GM23338 (cell line): ENCODE data around the gene SETDB1. TPM values are rescaled to one million over a fixed set of nuclear protein-coding genes. Genes with fewer than 3 reads are reported as not detected.
"Not testable (repeated sequence)": the region's sequence is repeated elsewhere in the genome, so short reads cannot be mapped to it uniquely, and the experiment has no call there.

ENCODE experiments used
- ATAC-seq: fragments of 200-7000 bp; cut with Tn5 transposase; 3 replicates; pipeline ENCODE4 v1.9.1; 2020
- DNase-seq: peaks from one replicate; pipeline ENCODE4 v3.0.0-alpha.2; 2015; ENCODE audit warnings: low spot score
- H2AFZ ChIP-seq: fragments of 200-600 bp; sonication (generic); 2 replicates; pipeline ENCODE4 v1.8.0; 2016; ENCODE audit warnings: antibody characterized with exemption, mild to moderate bottlenecking, moderate library complexity
- H3F3A ChIP-seq: fragments of 200-600 bp; sonication (generic); replicated peaks from 2 replicates; pipeline ENCODE4 v1.8.0; 2017; ENCODE audit warnings: antibody characterized with exemption, mixed run types, low read depth
- H3K27ac ChIP-seq: fragments of 200-600 bp; sonication (generic); 2 replicates; pipeline ENCODE4 v1.6.1; 2016; ENCODE audit warnings: low read depth
- H3K27me3 ChIP-seq: fragments of 200-600 bp; sonication (generic); 2 replicates; pipeline ENCODE4 v1.8.0; 2016; ENCODE audit warnings: mild to moderate bottlenecking, mixed run types, moderate library complexity; ENCODE audit not compliant: insufficient read depth
- H3K36me3 ChIP-seq: fragments of 200-600 bp; sonication (generic); 2 replicates; pipeline ENCODE4 v1.8.0; 2016; ENCODE audit warnings: mild to moderate bottlenecking; ENCODE audit not compliant: insufficient read depth
- H3K4me1 ChIP-seq: fragments of 200-600 bp; sonication (generic); 2 replicates; pipeline ENCODE4 v1.8.0; 2016; ENCODE audit warnings: mild to moderate bottlenecking, moderate library complexity; ENCODE audit not compliant: insufficient read depth
- H3K4me2 ChIP-seq: fragments of 200-600 bp; sonication (generic); 2 replicates; pipeline ENCODE4 v1.7.1; 2017; ENCODE audit warnings: mixed run types
- H3K4me3 ChIP-seq: fragments of 200-600 bp; sonication (generic); 2 replicates; pipeline ENCODE4 v1.6.1; 2016; ENCODE audit warnings: mixed run types
- H3K79me2 ChIP-seq: fragments of 200-600 bp; sonication (generic); replicated peaks from 2 replicates; pipeline ENCODE4 v1.8.0; 2017; ENCODE audit warnings: mild to moderate bottlenecking; ENCODE audit not compliant: insufficient read depth
- H3K9me2 ChIP-seq: fragments of 200-600 bp; sonication (generic); 2 replicates; pipeline ENCODE4 v1.8.0; 2017; ENCODE audit not compliant: insufficient read depth
- H4K20me1 ChIP-seq: fragments of 200-600 bp; sonication (generic); replicated peaks from 2 replicates; pipeline ENCODE4 v1.8.0; 2017; ENCODE audit warnings: mild to moderate bottlenecking; ENCODE audit not compliant: insufficient read depth
- H3K27ac Mint-ChIP-seq: 2 replicates; pipeline ENCODE4 v1.8.0; 2020; ENCODE audit warnings: inconsistent platforms, mild to moderate bottlenecking, moderate library complexity, mixed read lengths
- H3K27me3 Mint-ChIP-seq: 3 replicates; pipeline ENCODE4 v1.8.0; 2022; ENCODE audit warnings: low read depth, mild to moderate bottlenecking, moderate library complexity, mixed read lengths, inconsistent platforms; ENCODE audit not compliant: insufficient read depth, poor library complexity
- H3K36me3 Mint-ChIP-seq: 3 replicates; pipeline ENCODE4 v1.8.0; 2021; ENCODE audit warnings: low read depth, mild to moderate bottlenecking, inconsistent platforms, moderate library complexity, mixed read lengths
- H3K4me1 Mint-ChIP-seq: 3 replicates; pipeline ENCODE4 v1.8.0; 2020; ENCODE audit warnings: mild to moderate bottlenecking, inconsistent platforms, mixed read lengths
- H3K4me3 Mint-ChIP-seq: 3 replicates; pipeline ENCODE4 v1.8.0; 2021; ENCODE audit warnings: moderate library complexity, mild to moderate bottlenecking, inconsistent platforms, mixed read lengths
- H3K9me3 Mint-ChIP-seq: 3 replicates; pipeline ENCODE4 v1.8.0; 2020; ENCODE audit warnings: moderate library complexity, mild to moderate bottlenecking, inconsistent platforms, mixed read lengths
- CREB1 ChIP-seq: fragments of 250-450 bp; sonication (Bioruptor Pico); IDR thresholded peaks from 2 replicates; pipeline ENCODE4 v1.5.0; 2020; ENCODE audit warnings: low read depth, mild to moderate bottlenecking, moderate library complexity
- CTCF ChIP-seq, 2 experiments: fragments of 200-600 bp in 1 of 2; sonication (generic) in 1 of 2; conservative IDR thresholded peaks; 2 replicates each; pipeline versions ENCODE4 v1.5.1 to v1.6.1; 2016 to 2017; ENCODE audit warnings: antibody characterized with exemption in 2 of 2, low read depth in 2 of 2, mild to moderate bottlenecking in 2 of 2, moderate library complexity in 1 of 2
- ETS1 ChIP-seq: IDR thresholded peaks from 2 replicates; pipeline ENCODE4 v1.6.1; 2016; ENCODE audit warnings: antibody characterized with exemption
- EZH2phosphoT487 ChIP-seq: fragments of 200-600 bp; sonication (generic); IDR thresholded peaks from one replicate; pipeline ENCODE4 v1.8.1; 2018; ENCODE audit warnings: antibody characterized with exemption; ENCODE audit not compliant: unreplicated experiment
- JUNB ChIP-seq: IDR thresholded peaks from one replicate; pipeline ENCODE4 v1.6.1; 2016; ENCODE audit warnings: antibody characterized with exemption; ENCODE audit not compliant: unreplicated experiment
- NANOG ChIP-seq: IDR thresholded peaks from 2 replicates; pipeline ENCODE4 v1.6.1; 2016; ENCODE audit warnings: antibody characterized with exemption, borderline replicate concordance
- POLR2AphosphoS5 ChIP-seq: IDR thresholded peaks from 2 replicates; pipeline ENCODE4 v1.6.1; 2016; ENCODE audit warnings: antibody characterized with exemption, low read depth
- REST ChIP-seq: IDR thresholded peaks from one replicate; pipeline ENCODE4 v1.6.1; 2018; ENCODE audit warnings: antibody characterized with exemption; ENCODE audit not compliant: unreplicated experiment
- STAT1 ChIP-seq: IDR thresholded peaks from one replicate; pipeline ENCODE4 v1.6.1; 2016; ENCODE audit warnings: antibody characterized with exemption; ENCODE audit not compliant: unreplicated experiment
- ZNF331 ChIP-seq: fragments of 250-450 bp; sonication (Bioruptor Pico); IDR thresholded peaks from 2 replicates; pipeline ENCODE4 v1.5.0; 2020; ENCODE audit warnings: low read depth, mild to moderate bottlenecking, moderate library complexity
- polyA plus RNA-seq: library from polyadenylated mRNA; unstranded; fragments of >200 nt; fragmentation: Nextera tagmentation; extraction: Ambion mirVana; gene quantifications from 2 replicates; pipeline ENCODE4 v1.2.1, GENCODE V29; 2016
- total RNA-seq: library from RNA; depleted of rRNA; stranded (reverse); fragments of >200 nt; shearing (Covaris generic); gene quantifications from 2 replicates; pipeline ENCODE4 v1.2.3, GENCODE V29; 2014

The SETDB1 gene
- total and polyA plus RNA-seq, 2 experiments from 2014 or later: 16.9 to 47.4 TPM

- H3K4me2 ChIP-seq, H3F3A ChIP-seq, H2AFZ ChIP-seq, H3K9me2 ChIP-seq, H3K27me3 Mint-ChIP-seq, DNase-seq, ATAC-seq, H3K4me3 Mint-ChIP-seq, H3K27ac ChIP-seq, H3K4me3 ChIP-seq, H3K4me1 Mint-ChIP-seq, H3K27me3 ChIP-seq, H3K27ac Mint-ChIP-seq, H3K4me1 ChIP-seq, H4K20me1 ChIP-seq, H3K9me3 Mint-ChIP-seq: not testable (repeated sequence)
- Histone ChIP-seq H3K79me2 (peaks cover 22% of the 10 kb centered on the region), H3K36me3 (peaks cover 56% of the 10 kb centered on the region)
- H3K36me3 Mint-ChIP-seq: peaks cover 68% of the 10 kb centered on the region
These were observed 2.6 kb downstream of the SETDB1 start for GRCh38 chr1:150928775-150929174.

- peaks cover 4% of the 10 kb centered on the region; the same call in 2 of the 3 replicates for H3K9me3 Mint-ChIP-seq
- Histone ChIP-seq H3K79me2 (peaks cover 32% of the 10 kb centered on the region), H3K27ac (no peak overlapping the region), H3F3A (0 out of 2 replicates have a peak, but pooled peaks cover 10% of the 10 kb centered on the region), H4K20me1 (no peaks in the 10 kb centered on the region; the same call in 1 of the 2 replicates), H3K4me2 (no peak overlapping the region), H3K36me3 (peaks cover 72% of the 10 kb centered on the region), H3K4me1 (no peaks in the 10 kb centered on the region), H3K4me3 (no peak overlapping the region), H3K9me2 (no peaks in the 10 kb centered on the region), H2AFZ (no peak overlapping the region), H3K27me3 (no peaks in the 10 kb centered on the region)
- H3K4me3 Mint-ChIP-seq: no peak overlapping the region
- peaks cover 84% of the 10 kb centered on the region for H3K36me3 Mint-ChIP-seq
- DNase-seq (no peak), ATAC-seq (no peak)
- no peaks in the 10 kb centered on the region for H3K4me1 Mint-ChIP-seq
- no peaks in the 10 kb centered on the region for H3K27me3 Mint-ChIP-seq
- H3K27ac Mint-ChIP-seq: no peak overlapping the region
- no peak for TF ChIP-seq POLR2AphosphoS5
- no peak for TF ChIP-seq JUNB
- no peak for TF ChIP-seq ZNF331
- no peak for TF ChIP-seq CTCF (conservative IDR thresholded peaks at IDR 0.05; ENCODE audit: low read depth in 2 of 2)
- TF ChIP-seq ETS1: no peak
- no peak for TF ChIP-seq EZH2phosphoT487
- no peak for TF ChIP-seq CREB1
- no peak for TF ChIP-seq REST
- no peak for TF ChIP-seq NANOG
- TF ChIP-seq STAT1: no peak
These were observed 5.6 kb downstream of the SETDB1 start for GRCh38 chr1:150931773-150932172.
